ENCODE measurements around the gene BACE2. TPM values are rescaled to one million over a fixed set of nuclear protein-coding genes. Genes with fewer than 3 reads are reported as not detected.

The BACE2 gene
- total and polyA plus RNA-seq, 2 of the 4 experiments (the other 2 are of a cell fraction) = 17.0 to 35.5 TPM

DNA sequence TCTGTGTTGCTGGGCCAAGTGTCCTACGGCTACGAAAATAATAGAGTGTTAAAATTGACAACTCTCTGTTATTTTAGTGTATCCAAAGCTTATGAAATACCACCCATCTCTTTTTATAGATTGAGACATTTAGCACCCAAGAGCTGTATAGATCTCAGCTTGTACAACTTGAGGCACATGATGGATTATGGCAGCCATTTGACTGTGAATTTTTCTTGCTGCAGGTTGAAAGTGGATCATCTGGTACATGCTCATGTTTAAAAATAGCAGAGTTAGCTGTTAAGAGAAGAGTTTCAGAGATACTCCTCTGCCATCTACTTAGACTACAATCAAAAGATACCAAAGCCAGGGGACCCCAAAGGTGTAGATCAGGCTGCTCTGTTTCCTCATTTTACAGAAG lies 99.4 kb downstream of the BACE2 start:
- H3K4me1 ChIP-seq (ENCODE audit: control insufficient read depth, insufficient read depth, low read length) = no peaks in the 10 kb centered on the region
- no peak for DNase-seq
- H2BK120ac ChIP-seq (ENCODE audit: low read depth, low read length) = no peak overlapping the region
- no peak overlapping the region for H3K14ac ChIP-seq (replicated peaks; ENCODE audit: low read depth, low read length)
- H3K4me3 ChIP-seq (ENCODE audit: insufficient read depth, low read depth, low read length) = no peak overlapping the region
- BruUV-seq (replicated peaks) = no TSS peak
- H4K8ac ChIP-seq (ENCODE audit: low read depth in 2 of 2, low read length in 2 of 2) = no peak overlapping the region
- no peaks in the 10 kb centered on the region for H3K27me3 ChIP-seq (ENCODE audit: control insufficient read depth, insufficient read depth, low read length)
- ChIA-PET POLR2A (ENCODE audit: unreplicated experiment) (no interaction called here), CTCF (no interaction called here)
- no peak for ATAC-seq (ENCODE audit: low read depth)
- H2BK15ac ChIP-seq (ENCODE audit: low read depth, low read length) = no peak overlapping the region
- H3K4ac ChIP-seq (ENCODE audit: low read depth, low read length) = no peak overlapping the region
- in situ Hi-C loops (cut with MboI; ENCODE audit: low sequenced_read_pairs) (no loop called here), dilution Hi-C loops (cut with HindIII; ENCODE audit: low sequenced_read_pairs, unreplicated experiment) (no loop called here), intact Hi-C loops (cut with micrococcal nuclease) (no loop called here)
- no peak overlapping the region for H3K56ac ChIP-seq (ENCODE audit: extremely low read depth, insufficient read depth, low read length)
- TF ChIP-seq RAD21 (IDR thresholded peaks at IDR 0.05; ENCODE audit: low read length) (no peak), CEBPB (IDR thresholded peaks at IDR 0.05; ENCODE audit: low read depth, low read length) (no peak), POLR2A (IDR thresholded peaks at IDR 0.05; ENCODE audit: low read depth, low read length) (no peak), MXI1 (IDR thresholded peaks at IDR 0.05; ENCODE audit: borderline replicate concordance, low read depth, low read length) (no peak), MAZ (IDR thresholded peaks at IDR 0.05; ENCODE audit: borderline replicate concordance, low read depth, low read length) (no peak), CTCF (conservative IDR thresholded peaks at IDR 0.05; ENCODE audit: low read depth, low read length) (no peak), RCOR1 (IDR thresholded peaks at IDR 0.05; ENCODE audit: insufficient replicate concordance, low read length) (no peak), NFE2L2 (IDR thresholded peaks at IDR 0.05; ENCODE audit: low read depth, low read length) (no peak), BHLHE40 (IDR thresholded peaks at IDR 0.05; ENCODE audit: low read depth, low read length) (no peak), CHD1 (IDR thresholded peaks at IDR 0.05; ENCODE audit: low read depth, low read length) (no peak), FOS (IDR thresholded peaks at IDR 0.05; ENCODE audit: low read depth, low read length) (no peak), SMC3 (IDR thresholded peaks at IDR 0.05; ENCODE audit: low read depth, low read length) (no peak), MAFK (IDR thresholded peaks at IDR 0.05; ENCODE audit: low read depth, low read length) (no peak), RFX5 (IDR thresholded peaks at IDR 0.05; ENCODE audit: low read depth, low read length) (no peak)
- TF ChIP-seq, protein P1, sequence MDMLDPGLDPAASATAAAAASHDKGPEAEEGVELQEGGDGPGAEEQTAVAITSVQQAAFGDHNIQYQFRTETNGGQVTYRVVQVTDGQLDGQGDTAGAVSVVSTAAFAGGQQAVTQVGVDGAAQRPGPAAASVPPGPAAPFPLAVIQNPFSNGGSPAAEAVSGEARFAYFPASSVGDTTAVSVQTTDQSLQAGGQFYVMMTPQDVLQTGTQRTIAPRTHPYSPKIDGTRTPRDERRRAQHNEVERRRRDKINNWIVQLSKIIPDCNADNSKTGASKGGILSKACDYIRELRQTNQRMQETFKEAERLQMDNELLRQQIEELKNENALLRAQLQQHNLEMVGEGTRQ (IDR thresholded peaks at IDR 0.05; ENCODE audit: low read depth, low read length) = no peak
- TF ChIP-seq, protein P2, sequence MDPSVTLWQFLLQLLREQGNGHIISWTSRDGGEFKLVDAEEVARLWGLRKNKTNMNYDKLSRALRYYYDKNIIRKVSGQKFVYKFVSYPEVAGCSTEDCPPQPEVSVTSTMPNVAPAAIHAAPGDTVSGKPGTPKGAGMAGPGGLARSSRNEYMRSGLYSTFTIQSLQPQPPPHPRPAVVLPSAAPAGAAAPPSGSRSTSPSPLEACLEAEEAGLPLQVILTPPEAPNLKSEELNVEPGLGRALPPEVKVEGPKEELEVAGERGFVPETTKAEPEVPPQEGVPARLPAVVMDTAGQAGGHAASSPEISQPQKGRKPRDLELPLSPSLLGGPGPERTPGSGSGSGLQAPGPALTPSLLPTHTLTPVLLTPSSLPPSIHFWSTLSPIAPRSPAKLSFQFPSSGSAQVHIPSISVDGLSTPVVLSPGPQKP (IDR thresholded peaks at IDR 0.05; ENCODE audit: borderline replicate concordance, low read depth, low read length) = no peak
- no peaks in the 10 kb centered on the region for H4K20me1 ChIP-seq (ENCODE audit: insufficient read depth, low read length)
- no peak overlapping the region for H4K91ac ChIP-seq (ENCODE audit: insufficient read depth, low read depth, low read length)
- no peak overlapping the region for H3K18ac ChIP-seq (ENCODE audit: low read depth, low read length)
- H3K9me3 ChIP-seq (ENCODE audit: control insufficient read depth, insufficient read depth, low read length) = no peaks in the 10 kb centered on the region
- H3K27ac ChIP-seq (ENCODE audit: insufficient read depth, low read length) = no peak overlapping the region
- H2AFZ ChIP-seq (replicated peaks; ENCODE audit: low read length, poor library complexity) = no peak overlapping the region
- no CpG with 5 or more reads among the region's 2 CpGs for WGBS, 2 experiments (ENCODE audit: extremely low coverage in 2 of 2, insufficient read length in 1 of 2)
- H3K4me2 ChIP-seq (ENCODE audit: low read depth, low read length) = no peak overlapping the region
- no peak overlapping the region for H2BK20ac ChIP-seq (ENCODE audit: low read depth, low read length)
- no peak overlapping the region for H3K9ac ChIP-seq (ENCODE audit: low read depth, low read length)
- no peak overlapping the region for H3K23ac ChIP-seq (ENCODE audit: low read depth, low read length)
- H4K5ac ChIP-seq (ENCODE audit: low read depth, low read length) = no peak overlapping the region
- H2AK9ac ChIP-seq (replicated peaks; ENCODE audit: low read depth, low read length, poor library complexity) = no peak overlapping the region
- H2AK5ac ChIP-seq (ENCODE audit: low read depth, low read length) = no peak overlapping the region
- H3K9me1 ChIP-seq (ENCODE audit: insufficient read depth, low read length) = no peaks in the 10 kb centered on the region
- peaks cover 1% of the 10 kb centered on the region; the same call in 1 of the 2 replicates for H3K36me3 ChIP-seq (ENCODE audit: control insufficient read depth, insufficient read depth, low read length)
- no peaks in the 10 kb centered on the region for H3K79me1 ChIP-seq (ENCODE audit: low read depth in 1 of 2, low read length in 2 of 2)
- no peak overlapping the region for H2BK5ac ChIP-seq (ENCODE audit: low read depth, low read length, poor library complexity, severe bottlenecking)

Measured in IMR-90 (cell line).